Upper lobe of right lung (tissue), 1 donor: ENCODE data around the gene UBALD1. TPM values are rescaled to one million over a fixed set of nuclear protein-coding genes. Genes with fewer than 3 reads are reported as not detected.

Source experiments
- ATAC-seq: fragments of 200-7000 bp; cut with Tn5 transposase; one replicate; pipeline ENCODE4 v1.9.1; 2020; ENCODE audit warnings: mild to moderate bottlenecking, moderate library complexity
- DNase-seq: peaks from one replicate; pipeline ENCODE4 v3.0.0-alpha.2; 2020
- H3K27ac ChIP-seq: fragments of 200-600 bp; one replicate; pipeline ENCODE4 v1.8.0; 2022
- H3K27me3 ChIP-seq: fragments of 200-600 bp; one replicate; pipeline ENCODE4 v1.8.0; 2022; ENCODE audit warnings: mild to moderate bottlenecking
- H3K36me3 ChIP-seq: fragments of 200-600 bp; one replicate; pipeline ENCODE4 v1.8.0; 2022
- H3K4me1 ChIP-seq: fragments of 200-600 bp; one replicate; pipeline ENCODE4 v1.8.0; 2022
- H3K4me3 ChIP-seq: fragments of 200-600 bp; one replicate; pipeline ENCODE4 v1.8.0; 2022; ENCODE audit warnings: mild to moderate bottlenecking
- H3K9me3 ChIP-seq: fragments of 200-600 bp; one replicate; pipeline ENCODE4 v1.8.0; 2022
- CTCF ChIP-seq: fragments of 200-600 bp; IDR thresholded peaks from one replicate; pipeline ENCODE4 v1.8.0; 2022; ENCODE audit warnings: antibody characterized with exemption
- intact Hi-C: fragments of 100-400 bp; cut with DNase I; formaldehyde crosslinking; loops from one replicate; pipeline ENCODE4 v1.11.0; 2022
- total RNA-seq: library from RNA; stranded (reverse); fragmentation: NEBNext Ultra II Directional; extraction: Animal tissue kit (Norgen Biotek cat#: 25700); gene quantifications from one replicate; pipeline ENCODE4 v1.2.1, GENCODE V29; 2021
- donor health status: DM: no; HTN: yes; CAD: no; lungs with severe emphysema.

Gene UBALD1
- total RNA-seq, 1 donor from 2014 or later = 35.5 TPM

GRCh38 chr16:4593086-4593485, 21.6 kb downstream of the UBALD1 start:
- TF ChIP-seq CTCF = no peak
- Histone ChIP-seq H3K27ac (no peak overlapping the region), H3K36me3 (no peaks in the 10 kb centered on the region), H3K4me3 (no peak overlapping the region), H3K4me1 (no peaks in the 10 kb centered on the region), H3K27me3 (no peaks in the 10 kb centered on the region), H3K9me3 (no peaks in the 10 kb centered on the region)
- intact Hi-C loops = no loop called here
- DNase-seq = no peak
- ATAC-seq = no peak

DNA sequence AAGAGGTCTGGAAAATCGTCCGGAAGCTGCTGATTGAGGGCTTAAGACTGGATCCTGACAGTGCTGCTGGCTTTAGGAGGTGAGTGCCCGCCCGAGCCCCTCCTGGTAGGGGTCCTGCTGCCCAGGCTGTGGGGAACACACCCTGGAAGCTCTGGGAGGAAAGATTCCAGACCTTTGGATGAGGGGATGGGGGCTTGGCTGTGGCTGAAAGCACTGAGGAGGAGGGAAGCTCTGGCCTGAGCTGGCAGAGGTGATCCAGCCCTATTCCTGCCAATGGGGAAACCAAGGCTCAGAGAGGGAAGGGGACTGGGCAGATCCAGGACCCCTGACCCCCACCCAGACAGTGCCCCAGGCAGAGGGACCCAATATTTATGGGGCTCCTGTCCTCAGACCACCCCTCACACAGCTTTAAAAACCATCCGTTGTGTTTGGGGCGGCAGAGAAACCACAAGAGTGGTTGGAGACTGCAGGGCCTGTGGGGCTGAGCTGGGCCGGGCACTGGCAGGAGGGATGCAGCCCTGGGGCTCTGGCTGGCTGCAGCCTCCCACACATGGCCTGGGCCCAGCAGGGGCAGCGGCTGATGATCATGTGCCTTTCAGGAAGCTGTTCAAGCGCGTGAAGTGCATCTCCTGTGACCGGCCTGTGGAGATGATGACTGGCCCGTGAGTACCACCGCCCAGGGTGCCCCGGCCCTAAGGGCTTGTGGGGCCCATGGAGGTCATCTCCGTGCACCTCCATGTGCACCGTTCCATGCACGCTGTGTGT, 22.8 kb downstream of the UBALD1 start:
- intact Hi-C loops = no loop called here
- H3K4me1 ChIP-seq = no peaks in the 10 kb centered on the region
- no peaks in the 10 kb centered on the region for H3K27me3 ChIP-seq
- no peak overlapping the region for H3K27ac ChIP-seq
- TF ChIP-seq CTCF = no peak
- ATAC-seq (peak; percentile 15), DNase-seq (no peak)
- no peaks in the 10 kb centered on the region for H3K9me3 ChIP-seq
- no peaks in the 10 kb centered on the region for H3K36me3 ChIP-seq
- H3K4me3 ChIP-seq = no peak overlapping the region

DNA sequence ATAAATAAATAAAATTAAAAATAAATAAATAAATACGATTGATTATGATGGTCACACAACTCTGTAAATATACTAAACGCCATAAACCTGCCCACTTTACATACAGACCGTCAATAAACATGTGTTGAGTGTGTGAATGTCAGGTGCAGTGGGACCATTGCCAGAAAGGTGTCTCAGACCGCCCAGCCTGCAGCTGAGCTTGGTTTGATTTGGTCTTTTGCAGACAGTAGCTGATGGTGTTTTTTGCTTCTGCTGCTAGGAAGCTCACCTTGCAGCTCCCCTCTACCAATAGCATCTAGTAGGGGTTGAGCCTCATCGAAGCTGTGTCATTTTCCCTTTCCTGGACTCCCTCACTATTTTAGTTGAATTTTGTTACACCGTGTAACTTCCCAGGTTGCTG, 23.5 kb downstream of the UBALD1 start:
- H3K4me1 ChIP-seq = no peaks in the 10 kb centered on the region
- DNase-seq = no peak
- intact Hi-C loops = no loop called here
- H3K4me3 ChIP-seq = no peak overlapping the region
- no peaks in the 10 kb centered on the region for H3K9me3 ChIP-seq
- no peak for TF ChIP-seq CTCF
- no peaks in the 10 kb centered on the region for H3K36me3 ChIP-seq
- no peaks in the 10 kb centered on the region for H3K27me3 ChIP-seq
- no peak overlapping the region for H3K27ac ChIP-seq
- no peak for ATAC-seq

- H3K27me3 ChIP-seq = no peaks in the 10 kb centered on the region
- no peak overlapping the region for H3K27ac ChIP-seq
- no peak overlapping the region for H3K4me3 ChIP-seq
- H3K36me3 ChIP-seq = no peaks in the 10 kb centered on the region
- no peak for TF ChIP-seq CTCF
- DNase-seq = no peak
- ATAC-seq = no peak
- no peaks in the 10 kb centered on the region for H3K9me3 ChIP-seq
- intact Hi-C loops = no loop called here
- no peaks in the 10 kb centered on the region for H3K4me1 ChIP-seq
Observed at GRCh38 chr16:4588961-4589360, 25.7 kb downstream of the UBALD1 start.

DNA sequence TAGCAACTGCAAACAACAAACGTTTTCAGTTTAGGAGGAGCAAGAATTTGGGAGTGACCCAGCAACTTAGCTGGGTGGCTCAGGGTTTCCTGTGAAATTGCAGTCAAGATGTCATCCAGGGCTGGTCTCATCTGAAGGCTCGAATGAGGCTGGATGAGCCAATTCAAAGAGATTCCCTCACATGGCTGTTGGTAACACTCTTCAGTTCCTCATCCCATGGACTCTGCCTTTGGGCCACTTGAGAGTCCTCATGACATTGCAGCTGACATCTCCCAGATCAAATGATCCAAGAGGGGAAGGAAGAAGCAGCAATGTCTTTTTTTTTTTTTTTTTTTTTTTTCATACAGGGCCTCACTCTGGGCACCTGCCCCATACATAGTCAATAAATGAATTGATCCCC, 26.3 kb downstream of the UBALD1 start:
- intact Hi-C loops = no loop called here

More for the DNA sequence above, 26.3 kb downstream of the UBALD1 start:
- Histone ChIP-seq H3K4me1 (no peaks in the 10 kb centered on the region), H3K36me3 (no peaks in the 10 kb centered on the region), H3K9me3 (no peaks in the 10 kb centered on the region), H3K4me3 (no peak overlapping the region), H3K27ac (no peak overlapping the region), H3K27me3 (no peaks in the 10 kb centered on the region)
- ATAC-seq (no peak), DNase-seq (no peak)
- no peak for TF ChIP-seq CTCF
